IPS-18c (cell line): Measurements from ENCODE around the gene NOL8.

Experiments used
- H3K4me3 ChIP-seq: 2 replicates; pipeline ENCODE4 v1.7.0; 2013; ENCODE audit warnings: low read depth, mild to moderate bottlenecking, low read length, moderate library complexity; ENCODE audit not compliant: insufficient read depth
- H3K9me3 ChIP-seq: one replicate; pipeline ENCODE4 v1.6.1; 2013; ENCODE audit warnings: mild to moderate bottlenecking, low read length, moderate library complexity; ENCODE audit not compliant: control insufficient read depth, insufficient read depth

Gene NOL8

GRCh38 chr9:92324889-92325268 lies 271 bp downstream of the NOL8 start:
- peak overlapping the region; percentile 85 for H3K4me3 ChIP-seq

GRCh38 chr9:92324431-92324830 lies 719 bp downstream of the NOL8 start:
- Histone ChIP-seq H3K4me3 (peak overlapping the region; percentile 85), H3K9me3 (no peaks in the 10 kb centered on the region)

More at GRCh38 chr9:92324889-92325268, 271 bp downstream of the NOL8 start:
- no peaks in the 10 kb centered on the region for H3K9me3 ChIP-seq

GRCh38 chr9:92315456-92315855 lies 9.7 kb downstream of the NOL8 start:
- no peak overlapping the region for H3K4me3 ChIP-seq
- H3K9me3 ChIP-seq = no peaks in the 10 kb centered on the region

GRCh38 chr9:92313624-92314012 lies 11.5 kb downstream of the NOL8 start:
- Histone ChIP-seq H3K9me3 (no peaks in the 10 kb centered on the region), H3K4me3 (no peak overlapping the region)

- no peak overlapping the region for H3K4me3 ChIP-seq
- no peaks in the 10 kb centered on the region for H3K9me3 ChIP-seq
These were observed 12.1 kb downstream of the NOL8 start for GRCh38 chr9:92312887-92313623.

GRCh38 chr9:92310562-92310961 lies 14.6 kb downstream of the NOL8 start:
- no peak overlapping the region for H3K4me3 ChIP-seq
- no peaks in the 10 kb centered on the region for H3K9me3 ChIP-seq

GRCh38 chr9:92308893-92309292 lies 16.3 kb downstream of the NOL8 start:
- Histone ChIP-seq H3K4me3 (no peak overlapping the region), H3K9me3 (no peaks in the 10 kb centered on the region)

- Histone ChIP-seq H3K9me3 (no peaks in the 10 kb centered on the region), H3K4me3 (no peak overlapping the region)
These were observed 24.2 kb downstream of the NOL8 start for GRCh38 chr9:92300936-92301335.

GRCh38 chr9:92299116-92299515 lies 26.0 kb downstream of the NOL8 start:
- no peaks in the 10 kb centered on the region for H3K9me3 ChIP-seq
- H3K4me3 ChIP-seq = no peak overlapping the region

GRCh38 chr9:92298036-92298435 lies 27.1 kb downstream of the NOL8 start:
- Histone ChIP-seq H3K9me3 (no peaks in the 10 kb centered on the region), H3K4me3 (no peak overlapping the region)

GRCh38 chr9:92297611-92298010 lies 27.5 kb downstream of the NOL8 start:
- H3K9me3 ChIP-seq = no peaks in the 10 kb centered on the region
- no peak overlapping the region for H3K4me3 ChIP-seq

- H3K4me3 ChIP-seq = no peak overlapping the region
- no peaks in the 10 kb centered on the region for H3K9me3 ChIP-seq
These were observed 29.3 kb downstream of the NOL8 start for GRCh38 chr9:92295827-92296258.

- Histone ChIP-seq H3K4me3 (no peak overlapping the region), H3K9me3 (no peaks in the 10 kb centered on the region)
These were observed 29.8 kb downstream of the NOL8 start for GRCh38 chr9:92295240-92295790.

GRCh38 chr9:92294297-92294676 lies 30.9 kb downstream of the NOL8 start:
- H3K4me3 ChIP-seq = peak overlapping the region; percentile 91
- no peaks in the 10 kb centered on the region for H3K9me3 ChIP-seq

GRCh38 chr9:92293452-92294296 lies 31.5 kb downstream of the NOL8 start, which contains the start of gene IARS1:
IARS1 (minus strand) TSS chr9:92293697; CDS start chr9:92289419, 4,278 bp downstream.
- H3K4me3 ChIP-seq = peak within 1 kb of the TSS; percentile 91
- no peaks in the 10 kb centered on the region for H3K9me3 ChIP-seq

GRCh38 chr9:92293075-92293354 lies 32.1 kb downstream of the NOL8 start:
- Histone ChIP-seq H3K9me3 (no peaks in the 10 kb centered on the region), H3K4me3 (peak overlapping the region; percentile 91)

GRCh38 chr9:92292338-92293074 lies 32.6 kb downstream of the NOL8 start:
- H3K9me3 ChIP-seq = no peaks in the 10 kb centered on the region
- H3K4me3 ChIP-seq = peak overlapping the region; percentile 91
